CD4-positive, alpha-beta T cell treated with Interleukin-17A for 1 hour (primary cell): Measurements from ENCODE around the gene FAM234B.

Experiments
- DNase-seq: peaks from one replicate; pipeline ENCODE4 v3.0.0-alpha.2; 2020

Gene FAM234B

GRCh38 chr12:13124656-13125505 lies 80.7 kb downstream of the FAM234B start:
- no peak for DNase-seq

GRCh38 chr12:13125996-13126395 lies 81.8 kb downstream of the FAM234B start:
- DNase-seq, result no peak

GRCh38 chr12:13126494-13126893 lies 82.3 kb downstream of the FAM234B start:
- no peak for DNase-seq

DNA sequence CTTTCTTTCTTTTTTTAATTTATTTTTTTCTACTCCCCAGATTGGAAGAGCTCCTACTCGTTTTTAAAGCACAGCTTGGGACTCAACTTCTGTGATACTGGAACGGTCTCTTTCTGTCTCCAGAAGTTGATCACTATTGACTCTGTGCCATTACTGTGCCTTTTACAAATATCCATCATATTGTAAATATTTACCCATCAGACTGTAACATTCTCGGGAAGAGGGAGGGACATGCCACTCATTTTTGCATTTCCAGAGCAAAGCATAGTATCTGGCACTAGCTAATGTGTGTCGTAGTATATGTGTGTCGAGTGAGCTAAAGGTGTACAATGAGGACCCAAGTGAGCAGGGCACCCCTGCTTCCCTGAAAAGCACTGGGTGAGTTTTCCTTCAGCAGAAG lies 83.3 kb downstream of the FAM234B start:
- no peak for DNase-seq

GRCh38 chr12:13128291-13128965 lies 84.2 kb downstream of the FAM234B start:
- DNase-seq, result no peak

DNA sequence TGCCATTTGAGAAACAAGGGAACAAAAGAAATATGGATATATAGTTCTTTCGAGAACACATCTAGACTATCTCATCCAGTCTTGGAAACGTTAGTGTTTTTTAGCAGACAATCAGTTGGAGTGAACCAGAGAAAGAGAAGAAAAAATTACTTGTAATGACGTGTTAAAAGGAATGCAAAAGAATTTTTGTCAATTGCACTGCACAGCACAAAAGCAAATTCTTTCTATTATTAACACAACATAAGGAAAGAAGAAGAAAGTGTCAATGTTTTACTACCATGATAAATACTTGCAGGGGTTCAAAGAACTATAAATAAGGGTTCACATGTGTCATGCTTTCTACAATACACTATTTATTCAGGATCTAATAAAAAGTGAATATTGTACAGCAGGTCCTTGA lies 86.8 kb downstream of the FAM234B start:
- DNase-seq, result no peak
